WTC11 (cell line): Measurements from ENCODE around the gene QDPR. TPM values are rescaled to one million over a fixed set of nuclear protein-coding genes. Genes with fewer than 3 reads are reported as not detected.

ENCODE experiments used
- ATAC-seq: fragments of 200-7000 bp; cut with Tn5 transposase; 2 replicates; pipeline ENCODE4 v1.10.0; 2021; ENCODE audit warnings: mild to moderate bottlenecking, moderate library complexity
- CTCF ChIA-PET: fragments of 300-600 bp; sonication (Branson Sonifier 250); formaldehyde crosslinking; loops from one replicate; lab custom pipeline; 2021; ENCODE audit warnings: antibody characterized with exemption; lab: Charles Lee
- POLR2A ChIA-PET: fragments of 350-600 bp; sonication (Branson Sonifier 250); formaldehyde crosslinking; loops from one replicate; lab custom pipeline; 2021; ENCODE audit warnings: antibody characterized with exemption; lab: Charles Lee
- DNase-seq: peaks from one replicate; pipeline ENCODE4 v3.0.0; 2021; ENCODE audit warnings: low spot score
- H3K27ac Mint-ChIP-seq: 2 replicates; pipeline ENCODE4 v1.8.0; 2021; ENCODE audit warnings: mixed read lengths
- H3K27me3 Mint-ChIP-seq: 2 replicates; pipeline ENCODE4 v1.8.0; 2021; ENCODE audit warnings: low read depth, mild to moderate bottlenecking, moderate library complexity, mixed read lengths
- H3K36me3 Mint-ChIP-seq: 2 replicates; pipeline ENCODE4 v1.8.0; 2021; ENCODE audit warnings: mixed read lengths
- H3K4me1 Mint-ChIP-seq: 2 replicates; pipeline ENCODE4 v1.8.0; 2022; ENCODE audit warnings: mixed read lengths
- H3K4me3 Mint-ChIP-seq: 2 replicates; pipeline ENCODE4 v1.8.0; 2021; ENCODE audit warnings: mild to moderate bottlenecking, moderate library complexity, mixed read lengths
- H3K9me3 Mint-ChIP-seq: 2 replicates; pipeline ENCODE4 v1.8.0; 2021; ENCODE audit warnings: mixed read lengths
- ELF4 ChIP-seq: sonication (generic); formaldehyde crosslinking; IDR thresholded peaks from 2 replicates; pipeline ENCODE4 v1.8.1; 2022; ENCODE audit warnings: low read depth, mild to moderate bottlenecking, moderate library complexity, missing genetic modification reagents
- GABPB1 ChIP-seq: sonication (generic); formaldehyde crosslinking; IDR thresholded peaks from 2 replicates; pipeline ENCODE4 v1.8.1; 2023; ENCODE audit warnings: mild to moderate bottlenecking, missing genetic modification reagents
- IRF2 ChIP-seq: sonication (generic); formaldehyde crosslinking; IDR thresholded peaks from 2 replicates; pipeline ENCODE4 v1.8.0; 2022; ENCODE audit warnings: low read depth, missing genetic modification reagents, borderline replicate concordance
- JAZF1 ChIP-seq: fragments of 250-450 bp; sonication (Bioruptor Pico); IDR thresholded peaks from 2 replicates; pipeline ENCODE4 v1.9.0; 2021; ENCODE audit warnings: moderate library complexity, mild to moderate bottlenecking, inconsistent platforms
- JUN ChIP-seq: sonication (generic); formaldehyde crosslinking; IDR thresholded peaks from 2 replicates; pipeline ENCODE4 v1.8.0; 2023; ENCODE audit warnings: mild to moderate bottlenecking, missing genetic modification reagents
- KAT7 ChIP-seq: sonication (generic); formaldehyde crosslinking; IDR thresholded peaks from 2 replicates; pipeline ENCODE4 v1.8.1; 2023; ENCODE audit warnings: missing genetic modification reagents, mild to moderate bottlenecking, borderline replicate concordance
- NFATC4 ChIP-seq: fragments of 250-450 bp; sonication (Bioruptor Pico); IDR thresholded peaks from 2 replicates; pipeline ENCODE4 v1.9.0; 2021; ENCODE audit warnings: mild to moderate bottlenecking
- NFE2L1 ChIP-seq: sonication (generic); formaldehyde crosslinking; IDR thresholded peaks from 2 replicates; pipeline ENCODE4 v1.8.1; 2023; ENCODE audit warnings: missing genetic modification reagents
- NR1H2 ChIP-seq: sonication (generic); formaldehyde crosslinking; IDR thresholded peaks from 2 replicates; pipeline ENCODE4 v1.9.0; 2021; ENCODE audit warnings: mild to moderate bottlenecking, moderate library complexity, missing genetic modification reagents
- NR2C2 ChIP-seq: sonication (generic); formaldehyde crosslinking; IDR thresholded peaks from 2 replicates; pipeline ENCODE4 v1.8.0; 2022; ENCODE audit warnings: mild to moderate bottlenecking, missing genetic modification reagents
- OVOL2 ChIP-seq: fragments of 250-450 bp; sonication (Bioruptor Pico); IDR thresholded peaks from 2 replicates; pipeline ENCODE4 v1.9.0; 2021; ENCODE audit warnings: mild to moderate bottlenecking, borderline replicate concordance
- SMAD4 ChIP-seq: sonication (generic); formaldehyde crosslinking; IDR thresholded peaks from 2 replicates; pipeline ENCODE4 v1.8.0; 2022; ENCODE audit warnings: mild to moderate bottlenecking, missing genetic modification reagents
- SOX15 ChIP-seq: fragments of 250-450 bp; sonication (Bioruptor Pico); IDR thresholded peaks from 2 replicates; pipeline ENCODE4 v1.9.0; 2021; ENCODE audit warnings: mild to moderate bottlenecking
- TP53 ChIP-seq: sonication (generic); formaldehyde crosslinking; IDR thresholded peaks from 2 replicates; pipeline ENCODE4 v1.8.1; 2023; ENCODE audit warnings: mild to moderate bottlenecking, missing genetic modification reagents
- ZNF219 ChIP-seq: sonication (generic); formaldehyde crosslinking; IDR thresholded peaks from 2 replicates; pipeline ENCODE4 v1.8.0; 2023; ENCODE audit warnings: missing genetic modification reagents, mild to moderate bottlenecking, borderline replicate concordance
- ZNF263 ChIP-seq: sonication (generic); formaldehyde crosslinking; IDR thresholded peaks from 2 replicates; pipeline ENCODE4 v1.8.1; 2022; ENCODE audit warnings: low read depth, mild to moderate bottlenecking, moderate library complexity, missing genetic modification reagents
- ZNF396 ChIP-seq: fragments of 250-450 bp; sonication (Bioruptor Pico); IDR thresholded peaks from 2 replicates; pipeline ENCODE4 v1.8.0; 2021; ENCODE audit warnings: mild to moderate bottlenecking, moderate library complexity, borderline replicate concordance
- ZNF423 ChIP-seq: fragments of 250-450 bp; sonication (Bioruptor Pico); IDR thresholded peaks from 2 replicates; pipeline ENCODE4 v2.1.2; 2022; ENCODE audit warnings: mild to moderate bottlenecking, moderate library complexity
- total RNA-seq: library from RNA; stranded (reverse); gene quantifications from 3 replicates; pipeline ENCODE4 v1.2.3, GENCODE V29; 2021
- TF ChIP-seq, protein P1 (sequence below): sonication (generic); formaldehyde crosslinking; IDR thresholded peaks from 2 replicates; pipeline ENCODE4 v1.8.0; 2022; ENCODE audit warnings: mild to moderate bottlenecking, missing genetic modification reagents
- TF ChIP-seq, protein P2 (sequence below): sonication (generic); formaldehyde crosslinking; IDR thresholded peaks from 2 replicates; pipeline ENCODE4 v1.8.0; 2023; ENCODE audit warnings: mild to moderate bottlenecking, missing genetic modification reagents
- TF ChIP-seq, protein P3 (sequence below): sonication (generic); formaldehyde crosslinking; conservative IDR thresholded peaks from 2 replicates; pipeline ENCODE4 v1.8.1; 2022; ENCODE audit warnings: mild to moderate bottlenecking, missing genetic modification reagents

QDPR gene
- total RNA-seq, 1 experiment from 2014 or later, result 33.6 TPM

DNA sequence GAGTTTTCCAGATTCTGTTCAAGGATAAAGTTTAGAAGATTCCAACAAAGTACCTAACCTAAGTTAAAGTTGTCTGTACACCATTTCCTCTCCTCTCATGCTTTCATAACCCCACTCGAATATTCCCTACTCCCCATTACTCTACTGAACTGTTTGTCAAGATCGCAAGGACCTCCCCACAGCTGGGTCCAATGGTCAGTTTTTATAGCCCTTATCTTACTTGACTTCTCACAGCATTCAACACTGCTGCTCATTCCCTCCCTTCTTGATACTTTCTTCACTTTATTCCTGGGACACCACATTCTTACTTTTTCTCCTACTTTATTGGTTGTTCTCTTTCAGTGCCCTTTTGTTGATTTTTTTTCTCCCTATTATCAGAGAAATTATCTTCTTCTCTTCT, 30.9 kb downstream of the QDPR start:
- CTCF ChIA-PET, result interaction anchor here (0.9 kb wide), 1 partner anchor 9 kb away, joined by 6 read pairs; no protein-coding TSS in a partner anchor
- ATAC-seq (no peak), DNase-seq (no peak)
- Mint-ChIP-seq H3K4me1 (peaks cover 10% of the 10 kb centered on the region; the same call in 1 of the 2 replicates), H3K9me3 (peaks cover 3% of the 10 kb centered on the region; the same call in 1 of the 2 replicates), H3K27me3 (no peaks in the 10 kb centered on the region), H3K4me3 (no peak overlapping the region), H3K36me3 (peaks cover 9% of the 10 kb centered on the region; the same call in 1 of the 2 replicates)
- POLR2A ChIA-PET, result no interaction called here
- TF ChIP-seq ZNF396 (CRISPR knock-in tag) (no peak), IRF2 (CRISPR knock-in tag) (no peak), JAZF1 (CRISPR knock-in tag) (no peak), JUN (CRISPR knock-in tag) (no peak), NFATC4 (CRISPR knock-in tag) (no peak), ELF4 (CRISPR knock-in tag) (no peak), ZNF263 (no peak), TP53 (CRISPR knock-in tag) (no peak), SOX15 (CRISPR knock-in tag) (no peak), KAT7 (CRISPR knock-in tag) (no peak)
- TF ChIP-seq, all 79 proteins: peak for 0
- no peak overlapping the region for H3K27ac Mint-ChIP-seq

DNA sequence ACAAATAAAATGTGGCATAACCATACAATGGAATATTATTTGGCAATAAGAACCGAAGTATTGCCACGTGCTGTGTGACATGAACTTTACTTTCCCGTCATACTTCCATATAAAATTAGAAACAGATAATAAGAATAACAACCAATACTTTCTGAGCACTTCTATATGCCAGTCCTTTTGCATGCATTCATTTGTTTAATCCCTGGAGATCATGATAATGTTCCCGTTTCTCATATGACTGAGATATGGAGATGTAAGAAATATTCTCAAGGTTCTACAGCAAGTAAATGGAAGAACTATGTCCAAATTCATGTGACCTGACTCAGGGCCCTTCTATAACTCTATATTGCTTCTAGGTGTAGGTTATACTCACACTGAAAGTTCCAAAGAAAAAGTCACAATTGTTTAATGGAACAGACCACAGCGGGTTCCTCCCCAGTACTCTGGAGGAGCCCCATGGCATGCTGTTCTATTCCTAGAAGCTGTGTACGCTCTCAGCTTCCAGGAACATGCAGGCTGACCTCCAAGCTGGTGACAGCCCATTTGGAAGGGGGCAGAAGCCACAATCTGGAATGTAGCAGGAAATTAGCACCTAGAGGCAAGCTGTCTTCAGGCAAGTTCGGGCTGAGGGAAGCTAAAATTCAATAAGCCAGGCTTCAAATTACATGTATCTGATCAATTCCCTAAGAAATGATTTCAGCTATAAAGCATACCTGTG, 31.5 kb downstream of the QDPR start:
- H3K9me3 Mint-ChIP-seq, result peaks cover 3% of the 10 kb centered on the region; the same call in 1 of the 2 replicates
- H3K4me3 Mint-ChIP-seq, result no peak overlapping the region
- H3K36me3 Mint-ChIP-seq, result peaks cover 7% of the 10 kb centered on the region; the same call in 1 of the 2 replicates
- ChIA-PET CTCF (interaction anchor here (0.9 kb wide), 1 partner anchor 8 kb away, joined by 6 read pairs; no protein-coding TSS in a partner anchor), POLR2A (no interaction called here)
- DNase-seq, result no peak
- TF ChIP-seq GABPB1 (CRISPR knock-in tag), result no peak
- no peak for TF ChIP-seq OVOL2 (CRISPR knock-in tag)
- TF ChIP-seq, protein P1, sequence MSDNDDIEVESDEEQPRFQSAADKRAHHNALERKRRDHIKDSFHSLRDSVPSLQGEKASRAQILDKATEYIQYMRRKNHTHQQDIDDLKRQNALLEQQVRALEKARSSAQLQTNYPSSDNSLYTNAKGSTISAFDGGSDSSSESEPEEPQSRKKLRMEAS (CRISPR knock-in tag), result no peak
- no peak for TF ChIP-seq SOX15 (CRISPR knock-in tag)
- TF ChIP-seq ZNF396 (CRISPR knock-in tag), result no peak
- TF ChIP-seq SMAD4 (CRISPR knock-in tag), result no peak
- TF ChIP-seq, protein P2, sequence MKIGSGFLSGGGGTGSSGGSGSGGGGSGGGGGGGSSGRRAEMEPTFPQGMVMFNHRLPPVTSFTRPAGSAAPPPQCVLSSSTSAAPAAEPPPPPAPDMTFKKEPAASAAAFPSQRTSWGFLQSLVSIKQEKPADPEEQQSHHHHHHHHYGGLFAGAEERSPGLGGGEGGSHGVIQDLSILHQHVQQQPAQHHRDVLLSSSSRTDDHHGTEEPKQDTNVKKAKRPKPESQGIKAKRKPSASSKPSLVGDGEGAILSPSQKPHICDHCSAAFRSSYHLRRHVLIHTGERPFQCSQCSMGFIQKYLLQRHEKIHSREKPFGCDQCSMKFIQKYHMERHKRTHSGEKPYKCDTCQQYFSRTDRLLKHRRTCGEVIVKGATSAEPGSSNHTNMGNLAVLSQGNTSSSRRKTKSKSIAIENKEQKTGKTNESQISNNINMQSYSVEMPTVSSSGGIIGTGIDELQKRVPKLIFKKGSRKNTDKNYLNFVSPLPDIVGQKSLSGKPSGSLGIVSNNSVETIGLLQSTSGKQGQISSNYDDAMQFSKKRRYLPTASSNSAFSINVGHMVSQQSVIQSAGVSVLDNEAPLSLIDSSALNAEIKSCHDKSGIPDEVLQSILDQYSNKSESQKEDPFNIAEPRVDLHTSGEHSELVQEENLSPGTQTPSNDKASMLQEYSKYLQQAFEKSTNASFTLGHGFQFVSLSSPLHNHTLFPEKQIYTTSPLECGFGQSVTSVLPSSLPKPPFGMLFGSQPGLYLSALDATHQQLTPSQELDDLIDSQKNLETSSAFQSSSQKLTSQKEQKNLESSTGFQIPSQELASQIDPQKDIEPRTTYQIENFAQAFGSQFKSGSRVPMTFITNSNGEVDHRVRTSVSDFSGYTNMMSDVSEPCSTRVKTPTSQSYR, result no peak
- no peak for TF ChIP-seq ZNF219 (CRISPR knock-in tag)
- TF ChIP-seq NR1H2 (CRISPR knock-in tag), result no peak
- TF ChIP-seq NR2C2 (CRISPR knock-in tag), result no peak
- no peak for TF ChIP-seq IRF2 (CRISPR knock-in tag)
- TF ChIP-seq NFE2L1 (CRISPR knock-in tag), result no peak
- TF ChIP-seq, protein P3, sequence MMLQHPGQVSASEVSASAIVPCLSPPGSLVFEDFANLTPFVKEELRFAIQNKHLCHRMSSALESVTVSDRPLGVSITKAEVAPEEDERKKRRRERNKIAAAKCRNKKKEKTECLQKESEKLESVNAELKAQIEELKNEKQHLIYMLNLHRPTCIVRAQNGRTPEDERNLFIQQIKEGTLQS, result no peak
- TF ChIP-seq ZNF423 (CRISPR knock-in tag), result no peak
- no peaks in the 10 kb centered on the region for H3K27me3 Mint-ChIP-seq
- ATAC-seq, result no peak
- H3K27ac Mint-ChIP-seq, result no peak overlapping the region
- peaks cover 10% of the 10 kb centered on the region; the same call in 1 of the 2 replicates for H3K4me1 Mint-ChIP-seq
